HG03103 (cell line): Measurements from ENCODE around the gene NEGR1.

Experiments
- ATAC-seq: cut with Tn5 transposase; IDR thresholded peaks from one replicate; pipeline ENCODE4 v1.9.1; 2021; ENCODE audit warnings: low read depth; ENCODE audit not compliant: unreplicated experiment

NEGR1 gene

DNA sequence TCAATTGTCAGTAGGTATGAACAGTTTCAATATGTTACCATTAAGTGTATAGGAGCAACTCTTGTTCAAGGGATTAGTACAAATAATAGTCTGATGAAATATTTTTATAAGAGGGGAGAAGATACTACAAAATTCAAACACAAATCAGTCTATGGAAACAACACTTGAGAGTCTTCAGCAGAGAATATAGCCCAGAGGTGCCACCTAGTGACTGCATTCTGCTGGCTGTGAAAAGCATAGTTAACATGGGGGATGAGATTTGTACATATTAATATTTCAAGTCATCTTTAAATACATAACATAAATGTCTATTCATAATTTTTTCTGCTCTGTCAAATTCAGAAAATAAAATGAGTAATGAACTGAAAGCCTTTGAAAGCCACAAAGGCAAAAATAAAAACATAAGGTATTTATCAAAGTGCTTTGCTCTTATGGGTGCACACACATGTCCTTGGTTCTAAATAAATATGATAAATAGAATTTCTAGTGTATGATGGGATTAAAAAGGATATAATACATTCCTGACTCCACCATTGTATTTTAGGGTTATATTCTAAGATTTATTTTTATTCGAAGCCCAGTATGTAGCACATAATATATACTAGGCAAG, 760.6 kb downstream of the NEGR1 start:
- ATAC-seq = no peak

DNA sequence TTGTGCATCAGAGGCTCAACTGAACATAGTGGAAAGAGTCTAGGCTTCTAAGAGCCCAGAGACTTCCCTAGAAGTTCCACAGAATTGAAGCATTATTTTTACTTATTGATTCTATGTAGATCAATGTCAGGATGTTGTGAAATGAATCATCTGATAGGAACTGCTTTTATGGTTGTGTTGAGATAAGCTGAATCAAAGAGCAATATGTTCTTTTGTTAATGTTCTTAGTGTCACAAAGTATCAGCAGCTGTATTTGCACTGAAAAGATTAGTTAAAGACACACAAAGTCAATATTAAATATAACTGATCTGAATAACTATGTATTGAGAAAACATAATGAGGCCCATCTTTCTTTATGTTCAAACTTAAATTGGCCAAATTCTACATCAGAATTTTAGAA, 770.8 kb downstream of the NEGR1 start:
- ATAC-seq = no peak

DNA sequence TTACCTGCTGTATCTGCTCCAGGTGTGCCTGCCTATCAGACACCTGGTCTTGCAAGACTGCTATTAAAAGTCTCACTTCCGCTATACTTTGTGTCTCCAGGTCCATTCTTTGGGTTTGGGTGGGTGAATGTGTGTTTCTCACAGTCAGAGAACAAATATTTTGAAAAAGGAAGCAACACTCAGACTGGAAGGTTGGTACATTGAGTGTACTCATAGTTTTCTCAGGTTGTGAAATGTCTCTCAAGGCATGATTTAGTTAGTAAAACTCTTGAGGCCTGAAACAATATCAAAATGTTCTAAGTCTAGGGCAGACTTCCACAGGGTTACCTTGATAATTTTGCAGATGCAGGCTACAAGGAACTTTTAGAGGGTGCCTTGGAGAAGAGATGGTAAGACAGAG, 771.6 kb downstream of the NEGR1 start:
- ATAC-seq = no peak

DNA sequence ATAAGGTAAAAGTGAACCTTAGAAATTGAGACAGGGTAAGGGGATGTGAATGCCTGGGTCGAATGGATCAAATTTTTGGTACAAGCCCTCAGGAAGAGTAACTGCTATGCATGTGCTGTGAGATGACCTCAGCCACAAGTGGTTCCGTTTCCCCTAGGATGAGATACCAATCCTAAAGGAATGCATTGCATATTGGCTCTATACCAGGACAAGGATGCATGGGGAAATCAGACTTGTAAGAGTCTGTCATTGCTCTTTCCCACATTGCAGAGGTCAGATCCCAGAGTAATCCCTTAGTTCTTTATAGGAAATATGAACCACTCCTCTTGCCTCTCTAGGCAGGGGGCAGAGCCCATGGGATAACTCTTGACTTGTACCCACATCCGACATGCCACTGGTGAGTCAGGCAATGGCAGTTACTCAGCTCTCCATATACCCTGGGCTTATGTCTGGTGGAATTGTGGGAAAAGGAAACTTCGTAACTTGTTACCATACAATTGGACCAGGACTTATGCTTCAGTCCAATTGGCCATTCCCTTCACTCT, 773.2 kb downstream of the NEGR1 start:
- ATAC-seq = no peak

DNA sequence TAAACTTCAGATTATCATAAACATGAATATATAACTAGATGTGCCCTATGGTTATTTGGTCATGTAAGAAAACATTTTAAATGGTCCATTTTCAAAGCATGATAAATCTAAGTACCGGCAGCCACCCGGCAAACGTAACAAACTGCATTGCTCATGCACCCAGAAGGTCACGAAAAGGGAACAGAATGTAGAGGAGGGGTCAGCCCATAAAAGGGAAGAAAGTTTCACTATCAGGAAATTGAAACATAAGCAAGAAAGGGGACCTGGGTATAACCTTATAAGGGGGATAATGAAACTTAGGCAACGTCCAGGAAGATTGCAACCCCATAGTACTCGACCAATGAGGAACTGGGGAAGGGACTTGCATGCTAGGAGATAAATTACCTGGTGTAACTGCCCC, 780.3 kb downstream of the NEGR1 start:
- no peak for ATAC-seq

DNA sequence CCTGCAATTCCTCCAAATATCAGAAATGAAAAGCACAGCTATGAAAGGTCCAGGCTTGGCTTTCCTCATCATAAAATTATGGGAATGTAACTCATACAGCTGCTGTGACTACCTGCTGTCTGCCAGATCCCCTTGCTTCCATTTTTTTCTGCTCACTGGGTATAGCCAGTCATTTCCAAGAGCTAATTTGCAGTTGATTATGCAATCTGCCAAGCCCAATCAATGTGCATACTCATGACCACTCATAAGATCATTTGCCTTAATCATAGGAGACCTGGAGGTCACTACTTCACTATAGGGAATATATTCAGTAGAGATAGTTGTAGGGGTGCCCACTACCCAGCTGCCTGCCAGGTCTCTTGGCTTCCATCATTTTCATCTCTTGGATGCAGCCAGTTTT, 783.8 kb downstream of the NEGR1 start:
- no peak for ATAC-seq

DNA sequence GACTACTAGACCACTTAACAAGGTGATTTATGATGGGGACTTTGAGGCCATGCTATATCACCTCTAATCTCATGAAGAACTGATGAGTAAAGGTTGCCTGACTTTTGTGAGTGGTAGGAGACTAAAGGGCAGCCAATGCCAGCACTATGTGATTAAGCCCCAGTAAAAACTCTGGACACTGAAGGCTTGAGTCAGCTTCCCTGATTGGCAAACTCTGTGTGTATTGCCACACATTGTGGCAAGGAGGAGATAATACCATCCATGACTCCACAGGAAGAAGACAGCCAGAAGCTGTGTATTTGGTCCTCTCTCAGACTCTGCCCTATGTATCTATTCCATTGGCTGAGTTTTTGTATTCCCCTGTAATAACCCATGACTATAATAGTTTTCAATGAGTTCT, 788.2 kb downstream of the NEGR1 start:
- no peak for ATAC-seq

DNA sequence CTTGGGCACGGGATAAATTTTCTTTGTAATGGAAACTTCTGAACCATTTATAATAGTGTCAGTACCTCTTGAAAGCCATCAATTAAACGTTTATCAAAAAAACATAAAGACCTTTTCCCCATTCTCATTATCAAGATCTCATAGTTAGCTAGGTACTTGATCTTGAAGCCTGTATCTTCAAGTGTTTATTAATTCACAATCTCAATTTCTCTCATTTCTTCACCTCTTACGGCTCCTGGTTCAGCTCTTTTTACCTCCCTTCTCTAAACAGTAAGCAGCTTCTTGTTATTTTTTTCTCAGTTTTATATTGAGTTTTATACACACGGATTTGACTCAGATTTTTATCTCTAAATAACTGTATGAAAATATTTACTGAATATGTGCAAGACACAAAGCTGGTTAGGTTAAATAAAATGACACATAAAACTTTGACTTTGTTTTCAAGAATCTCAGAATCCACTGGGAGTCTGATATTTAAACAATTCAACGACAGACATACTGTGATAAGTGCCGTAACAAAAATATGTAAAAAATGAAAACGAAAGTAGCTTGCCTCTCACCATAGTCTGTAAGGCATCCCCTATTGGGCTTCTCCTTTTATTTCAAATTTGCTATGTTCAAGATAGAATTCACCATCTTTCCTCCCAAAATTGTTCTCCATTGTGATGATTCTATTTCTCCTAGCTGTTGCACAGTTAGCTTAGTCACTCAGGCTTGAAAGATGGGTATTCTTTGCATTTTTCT, 789.9 kb downstream of the NEGR1 start:
- no peak for ATAC-seq

DNA sequence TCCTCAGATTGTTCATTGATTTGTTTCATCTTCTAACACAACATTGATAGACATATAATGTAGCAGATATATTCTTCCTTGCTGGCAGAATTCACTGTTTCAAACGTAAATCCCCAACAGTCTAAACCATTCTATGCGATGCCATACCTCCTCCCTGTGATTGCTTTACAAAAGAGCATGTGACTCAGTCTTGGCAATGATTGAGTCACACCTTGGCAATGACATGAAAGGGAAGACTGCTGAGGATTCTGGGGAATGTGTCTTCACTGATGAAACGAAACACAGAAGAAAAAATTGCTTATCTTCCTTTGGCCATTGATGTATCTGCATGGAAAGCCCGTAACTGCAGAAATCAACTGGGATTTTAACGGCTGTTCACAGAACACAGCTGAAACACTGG, 791.9 kb downstream of the NEGR1 start:
- no peak for ATAC-seq

DNA sequence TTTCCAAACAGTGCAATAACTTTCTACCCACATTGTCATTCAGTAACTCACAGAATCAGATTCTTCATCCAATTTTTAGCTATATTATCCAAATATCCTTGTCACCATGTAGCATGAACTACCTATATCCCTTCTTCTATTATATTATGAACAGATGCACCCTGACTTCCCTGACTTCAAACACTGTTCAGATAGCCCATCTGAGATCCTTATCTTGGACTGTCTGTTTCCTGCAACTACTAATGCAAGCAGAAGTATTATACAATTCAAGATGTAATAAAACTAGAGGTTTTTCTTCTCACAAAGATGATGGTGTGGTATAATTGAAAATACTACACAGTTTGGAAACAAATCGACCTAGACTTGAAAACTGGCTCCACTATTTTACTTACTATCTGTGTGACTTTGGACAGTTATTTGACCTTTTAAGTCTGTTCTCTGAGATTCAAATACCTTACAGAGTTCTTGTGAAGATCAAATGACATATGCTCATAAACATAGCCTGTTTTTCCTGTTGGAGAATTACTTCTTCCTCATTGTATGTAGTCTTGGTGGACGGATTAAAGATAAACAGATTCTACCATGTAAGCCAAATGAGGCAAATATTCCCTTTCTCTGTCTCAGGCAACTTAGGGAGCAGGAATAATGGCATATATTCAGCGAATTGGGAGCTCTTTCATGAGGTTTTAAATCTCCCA, 793.6 kb downstream of the NEGR1 start:
- no peak for ATAC-seq

DNA sequence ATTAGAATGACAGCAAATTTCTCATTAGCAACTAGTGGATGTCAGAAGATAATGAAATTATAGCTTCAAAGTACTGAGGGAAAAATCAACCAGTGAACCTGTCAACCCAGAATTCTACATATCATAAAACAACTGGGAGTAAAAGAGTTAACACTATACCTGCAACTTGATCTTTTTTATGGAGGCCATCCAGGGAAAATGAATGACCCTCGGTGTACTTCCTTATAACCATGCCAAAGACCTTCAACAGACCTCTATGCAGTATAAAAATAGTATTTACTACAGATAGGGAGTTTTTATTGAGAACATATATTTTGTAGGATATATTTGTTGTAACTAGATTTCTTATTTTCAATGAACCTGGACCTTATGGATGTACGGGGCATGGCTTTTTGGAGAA, 809.0 kb downstream of the NEGR1 start:
- no peak for ATAC-seq

DNA sequence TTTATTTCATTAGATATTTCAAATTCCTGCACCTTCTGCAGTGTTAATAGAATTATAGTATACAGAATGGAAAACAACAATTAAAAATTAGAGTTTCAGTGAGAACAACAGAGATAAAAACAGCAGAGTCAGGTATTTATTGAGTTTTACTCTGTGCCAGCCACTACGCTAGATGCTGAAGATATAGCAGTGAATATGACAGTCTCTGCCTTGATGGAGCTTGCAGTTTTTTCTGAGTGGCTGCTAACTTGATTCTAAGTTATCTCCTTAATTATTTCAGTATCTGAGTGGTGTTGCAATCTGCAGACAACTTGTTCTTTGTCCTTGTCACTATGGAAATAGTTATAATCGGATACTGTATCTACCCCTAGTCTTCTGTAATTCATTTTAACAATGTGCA, 817.2 kb downstream of the NEGR1 start:
- no peak for ATAC-seq

DNA sequence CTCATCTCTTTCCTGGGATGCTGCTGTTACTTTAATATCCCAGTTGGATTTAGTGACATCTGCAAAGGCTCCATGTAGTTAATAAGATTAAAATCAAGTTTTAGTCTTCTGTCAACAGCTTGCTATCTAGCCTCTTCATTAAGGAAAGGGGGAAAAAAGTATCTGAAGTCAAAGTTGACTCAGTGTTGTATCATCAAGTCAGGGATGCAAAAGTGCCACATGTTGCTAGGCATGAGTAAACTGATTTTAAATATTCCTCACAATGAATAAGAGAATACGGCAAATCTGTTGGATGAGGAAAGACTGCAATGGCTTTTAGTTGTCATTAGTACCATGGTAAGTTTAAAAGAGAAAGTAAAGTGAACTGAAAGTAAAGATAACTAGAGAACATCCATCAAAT, 818.3 kb downstream of the NEGR1 start:
- no peak for ATAC-seq

DNA sequence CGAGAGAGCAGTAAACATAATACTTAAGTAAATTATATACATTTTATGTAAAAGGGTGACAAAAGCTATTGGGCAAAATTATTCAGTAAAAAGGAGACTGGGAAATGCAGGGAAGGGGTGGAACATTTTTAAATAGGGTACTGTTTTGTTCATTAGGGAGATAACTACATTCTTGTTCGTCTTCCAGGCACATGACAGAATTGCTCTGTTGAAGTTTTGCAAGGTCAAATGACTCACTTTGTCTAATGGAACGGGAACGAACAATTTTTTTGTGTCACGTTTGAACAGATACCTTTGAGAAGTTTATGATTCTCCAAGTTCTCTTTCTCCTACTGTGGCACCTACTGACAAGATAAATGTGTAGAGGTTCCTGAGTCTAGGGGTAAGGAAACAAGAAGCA, 819.2 kb downstream of the NEGR1 start:
- no peak for ATAC-seq

DNA sequence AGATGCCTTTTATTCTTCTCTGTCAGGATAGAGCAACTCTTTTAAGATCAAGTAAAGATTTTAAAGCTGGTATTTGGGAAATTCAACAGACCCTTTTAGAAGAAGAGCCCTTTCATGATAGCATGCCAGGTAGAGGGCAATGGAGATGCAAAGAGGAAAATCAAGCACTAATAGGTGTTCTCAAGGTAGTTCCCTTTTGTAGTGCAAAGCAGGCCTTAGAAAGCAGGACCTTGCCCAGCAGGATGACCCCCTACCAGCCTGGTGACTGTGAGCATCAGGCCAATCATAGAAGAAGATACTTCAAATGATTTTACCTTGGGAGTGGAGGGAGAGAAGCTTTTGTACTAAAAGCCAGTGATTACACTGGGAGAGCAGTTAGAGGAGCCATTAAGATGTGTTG, 820.1 kb downstream of the NEGR1 start:
- ATAC-seq = no peak

DNA sequence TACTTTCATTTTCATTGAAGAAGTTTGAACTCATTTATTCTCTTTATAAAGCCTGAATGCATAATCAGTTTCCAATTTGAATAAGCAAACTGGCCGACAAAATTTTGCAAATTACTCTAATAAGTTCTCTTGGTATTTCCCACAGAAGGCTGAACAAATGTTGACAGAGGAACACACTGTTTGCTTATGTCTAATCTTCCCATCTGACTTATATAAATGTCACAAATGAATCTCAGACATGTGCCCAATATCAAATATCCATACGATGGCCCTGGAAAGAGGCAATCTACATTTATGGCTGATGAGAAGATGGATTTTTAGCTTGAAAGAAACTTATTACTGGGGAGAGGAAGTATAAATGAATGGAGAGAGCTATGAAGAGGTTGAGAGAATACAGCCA, 820.9 kb downstream of the NEGR1 start:
- no peak for ATAC-seq

DNA sequence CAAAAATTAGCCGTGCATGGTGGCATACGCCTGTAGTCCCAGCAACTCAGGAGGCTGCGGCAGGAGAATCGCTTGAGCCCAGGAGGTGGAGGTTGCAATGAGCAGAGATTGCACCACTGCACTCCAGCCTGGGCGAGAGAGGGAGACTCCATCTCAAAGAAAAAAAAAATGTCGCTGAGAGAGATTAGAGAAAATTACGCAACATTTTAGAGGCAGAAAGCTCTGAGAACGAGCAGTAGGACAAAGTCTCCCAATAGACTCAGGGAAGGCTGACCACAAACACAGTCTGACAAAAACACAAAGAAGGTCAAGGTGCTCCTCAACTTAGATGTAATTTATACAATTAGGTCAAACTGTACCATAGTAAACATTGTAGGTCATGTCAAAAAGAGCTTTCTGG, 833.9 kb downstream of the NEGR1 start:
- ATAC-seq = no peak

DNA sequence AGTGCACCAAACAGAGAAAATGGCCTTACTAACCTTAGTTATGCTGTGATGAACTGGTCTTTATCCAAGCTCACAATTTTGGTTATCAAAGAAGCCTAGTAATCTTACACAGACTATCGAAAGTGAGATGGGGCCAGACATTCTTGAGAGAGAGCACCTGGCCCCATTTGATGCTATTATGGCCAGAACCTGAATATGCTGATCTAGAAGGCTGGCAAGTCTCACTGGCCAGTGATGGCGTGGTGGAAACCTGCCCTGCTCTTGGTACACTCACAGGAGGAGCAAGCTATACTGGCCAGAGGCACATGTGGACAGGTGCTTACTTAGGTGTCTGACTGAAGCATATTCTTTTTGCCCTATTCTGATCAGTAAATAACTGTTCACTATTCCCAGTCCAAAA, 843.7 kb downstream of the NEGR1 start:
- no peak for ATAC-seq

DNA sequence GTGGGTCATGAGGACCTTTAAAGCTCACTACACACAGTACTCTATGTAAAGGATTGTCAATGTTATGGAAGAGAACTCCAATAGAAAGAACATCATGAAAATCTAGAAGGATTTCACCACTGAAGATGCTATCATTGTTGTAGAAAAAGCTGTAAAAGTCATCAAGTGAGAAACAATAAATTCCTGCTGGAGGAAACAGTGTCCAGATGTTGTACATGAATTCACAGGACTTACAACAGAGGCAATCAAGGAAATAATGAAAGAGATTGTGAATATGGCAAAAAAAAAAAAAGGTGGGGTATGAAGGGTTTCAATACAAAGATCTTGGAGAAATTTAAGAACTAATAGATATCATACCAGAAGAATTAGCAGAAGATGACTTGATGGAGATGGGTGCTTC, 846.4 kb downstream of the NEGR1 start:
- no peak for ATAC-seq

DNA sequence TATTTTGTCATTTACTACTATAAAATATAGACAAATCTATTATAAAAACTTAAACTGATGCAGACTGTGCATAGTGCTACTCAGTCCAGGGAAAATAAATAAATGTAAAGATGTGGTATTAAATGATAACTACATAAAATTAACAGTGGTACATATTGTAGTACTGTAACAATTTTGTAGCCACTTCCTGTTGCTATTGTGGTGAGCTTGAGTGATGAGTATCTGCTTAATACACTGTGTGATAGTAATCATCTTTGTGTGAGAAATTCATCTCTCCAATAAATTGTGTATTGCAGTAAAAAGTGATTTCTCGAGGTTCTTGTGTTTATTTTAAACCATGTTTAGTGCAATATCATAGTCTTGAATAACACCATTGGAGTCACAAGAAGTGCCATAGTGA, 848.1 kb downstream of the NEGR1 start:
- ATAC-seq = no peak

DNA sequence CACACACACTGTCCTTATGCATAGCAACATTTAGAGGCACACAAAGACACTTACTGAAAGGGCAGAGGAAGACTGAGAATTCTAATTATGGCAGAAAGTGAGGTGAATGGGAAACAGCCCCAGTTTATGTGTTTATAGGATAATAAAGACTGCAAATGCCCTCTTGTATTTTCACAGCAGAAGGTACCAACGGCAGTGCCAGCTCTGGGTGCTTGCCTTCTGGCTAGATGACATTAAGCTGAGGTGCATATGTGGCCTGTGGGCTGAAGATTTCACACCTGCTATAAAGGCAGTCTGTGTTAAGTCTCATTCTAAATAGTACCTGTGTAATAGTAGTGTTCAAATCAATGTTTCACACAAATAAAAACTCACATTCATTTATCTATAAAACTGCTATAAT, 854.3 kb downstream of the NEGR1 start:
- no peak for ATAC-seq

DNA sequence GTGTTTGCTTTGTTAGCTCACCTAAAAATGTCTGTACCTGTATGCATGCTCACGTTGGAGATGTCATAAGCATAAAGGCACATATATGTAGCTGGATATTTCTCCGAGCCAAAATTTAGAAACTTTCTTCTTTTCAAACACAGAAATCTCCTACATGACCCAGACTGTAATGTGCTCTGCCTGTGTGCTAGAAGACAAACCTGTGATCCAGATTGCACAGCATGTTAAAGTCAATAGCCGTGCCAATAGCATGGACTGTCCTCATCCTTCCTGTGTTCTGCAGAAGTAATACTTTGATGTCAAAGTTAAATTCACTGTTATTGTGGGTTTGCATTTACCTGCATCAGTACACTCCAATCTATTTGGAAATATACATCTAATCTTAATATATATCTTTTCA, 855.3 kb downstream of the NEGR1 start:
- ATAC-seq = no peak
